Measurements from ENCODE around the gene MDM2. TPM values are rescaled to one million over a fixed set of nuclear protein-coding genes. Genes with fewer than 3 reads are reported as not detected.

MDM2 gene
- polyA plus RNA-seq, 3 donors: 16.2 to 39.9 (median 27.6) TPM

DNA sequence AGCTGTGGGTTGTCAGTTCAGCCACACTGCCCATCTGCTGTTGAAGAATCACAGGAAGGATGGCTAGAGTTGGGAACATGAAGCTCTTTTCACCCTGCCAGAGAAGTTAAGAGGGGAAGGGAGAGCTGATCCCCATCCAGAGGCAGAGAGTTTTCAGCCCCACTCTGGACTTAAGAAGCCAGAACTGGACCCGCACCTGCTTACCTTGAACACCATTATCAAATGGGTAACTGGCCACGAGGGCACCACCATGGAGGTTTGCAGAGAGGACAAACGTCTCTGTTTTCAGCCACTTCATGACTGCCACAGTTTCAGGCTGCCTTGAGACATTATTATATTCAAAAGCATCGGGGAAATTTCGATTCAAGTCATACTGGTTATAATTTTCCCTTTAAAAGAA lies 62.0 kb downstream of the MDM2 start:
- H3K9me3 Mint-ChIP-seq: peaks cover 0 to 3% (median 0%) of the 10 kb centered on the region in 7 donors
- TF ChIP-seq, protein P1, sequence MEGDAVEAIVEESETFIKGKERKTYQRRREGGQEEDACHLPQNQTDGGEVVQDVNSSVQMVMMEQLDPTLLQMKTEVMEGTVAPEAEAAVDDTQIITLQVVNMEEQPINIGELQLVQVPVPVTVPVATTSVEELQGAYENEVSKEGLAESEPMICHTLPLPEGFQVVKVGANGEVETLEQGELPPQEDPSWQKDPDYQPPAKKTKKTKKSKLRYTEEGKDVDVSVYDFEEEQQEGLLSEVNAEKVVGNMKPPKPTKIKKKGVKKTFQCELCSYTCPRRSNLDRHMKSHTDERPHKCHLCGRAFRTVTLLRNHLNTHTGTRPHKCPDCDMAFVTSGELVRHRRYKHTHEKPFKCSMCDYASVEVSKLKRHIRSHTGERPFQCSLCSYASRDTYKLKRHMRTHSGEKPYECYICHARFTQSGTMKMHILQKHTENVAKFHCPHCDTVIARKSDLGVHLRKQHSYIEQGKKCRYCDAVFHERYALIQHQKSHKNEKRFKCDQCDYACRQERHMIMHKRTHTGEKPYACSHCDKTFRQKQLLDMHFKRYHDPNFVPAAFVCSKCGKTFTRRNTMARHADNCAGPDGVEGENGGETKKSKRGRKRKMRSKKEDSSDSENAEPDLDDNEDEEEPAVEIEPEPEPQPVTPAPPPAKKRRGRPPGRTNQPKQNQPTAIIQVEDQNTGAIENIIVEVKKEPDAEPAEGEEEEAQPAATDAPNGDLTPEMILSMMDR (IDR thresholded peaks at IDR 0.05): no peak

DNA sequence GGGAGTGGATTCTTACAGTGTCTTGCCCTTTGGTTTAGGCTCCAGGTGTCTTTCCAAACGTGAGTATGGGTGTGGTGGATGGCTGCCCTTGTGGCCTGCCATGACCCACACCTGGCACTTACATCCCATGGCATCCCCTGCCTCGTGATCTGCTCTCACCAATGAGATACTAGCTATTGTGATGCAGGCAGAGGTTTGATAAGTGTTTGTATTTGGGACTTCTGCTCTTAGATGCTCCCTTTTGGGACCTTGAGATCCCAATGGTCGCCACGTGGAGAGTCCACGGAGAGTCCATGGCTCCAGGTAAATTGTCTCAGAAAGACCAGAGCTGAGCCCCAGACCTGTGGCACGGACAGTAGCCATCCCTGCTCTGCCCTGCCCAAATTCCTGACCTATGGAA lies 62.5 kb downstream of the MDM2 start:
- Mint-ChIP-seq H3K27me3 (ENCODE audit: low read depth in 3 of 3) (no peaks in the 10 kb centered on the region), H3K36me3 (peaks cover 43 to 67% of the 10 kb centered on the region in 2 donors), H3K4me1 (peaks cover 4% of the 10 kb centered on the region), H3K9me3 (peaks cover 0 to 3% (median 0%) of the 10 kb centered on the region in 7 donors), H3K4me3 (no peak overlapping the region), H3K27ac (no peak overlapping the region)
- no peak overlapping the region for H3K9ac ChIP-seq (ENCODE audit: insufficient read depth, low read length, poor library complexity, severe bottlenecking)
- H3K27ac ChIP-seq (ENCODE audit: low read depth in 1 of 2, low read length in 2 of 2): no peak overlapping the region
- H3K9me3 ChIP-seq (replicated peaks in 1 of 2; ENCODE audit: control insufficient read depth in 1 of 2, insufficient read depth in 1 of 2, low read length in 2 of 2): no peaks in the 10 kb centered on the region
- no peaks in the 10 kb centered on the region for H3K79me2 ChIP-seq (ENCODE audit: insufficient read depth, low read length)
- H3K27me3 ChIP-seq (ENCODE audit: control insufficient read depth in 2 of 2, insufficient read depth in 2 of 2, low read length in 2 of 2): no peaks in the 10 kb centered on the region
- H3K4me3 ChIP-seq (replicated peaks in 1 of 3; ENCODE audit: low read depth in 2 of 3, low read length in 3 of 3): no peak overlapping the region
- no peak overlapping the region for H2AFZ ChIP-seq (ENCODE audit: insufficient read depth, low read depth, low read length, poor library complexity, severe bottlenecking)
- H3K36me3 ChIP-seq (replicated peaks in 1 of 2; ENCODE audit: control insufficient read depth in 1 of 2, insufficient read depth in 2 of 2, low read length in 2 of 2): peaks cover 36 to 64% of the 10 kb centered on the region in 2 donors
- TF ChIP-seq, protein P1 (IDR thresholded peaks at IDR 0.05): no peak
- 100% methylated on average over 3 of the region's 6 CpGs for WGBS (ENCODE audit: insufficient coverage)
- intact Hi-C loops (cut with micrococcal nuclease): no loop called here
- no peaks in the 10 kb centered on the region for H4K20me1 ChIP-seq (ENCODE audit: insufficient read depth, low read length)
- no peak overlapping the region for H3K4me2 ChIP-seq (replicated peaks; ENCODE audit: extremely low read depth, low read length, poor library complexity, severe bottlenecking)
- H3K4me1 ChIP-seq (ENCODE audit: control insufficient read depth in 1 of 2, insufficient read depth in 2 of 2, low read length in 2 of 2): no peaks in the 10 kb centered on the region
- no peak for DNase-seq

More for the DNA sequence above, 62.0 kb downstream of the MDM2 start:
- Mint-ChIP-seq H3K4me1 (peaks cover 4% of the 10 kb centered on the region), H3K36me3 (peaks cover 47 to 68% of the 10 kb centered on the region in 2 donors), H3K4me3 (no peak overlapping the region), H3K27me3 (ENCODE audit: low read depth in 3 of 3) (no peaks in the 10 kb centered on the region), H3K27ac (peak overlapping the region in 1 of 7 donors; percentile 23)
- Histone ChIP-seq H2AFZ (ENCODE audit: insufficient read depth, low read depth, low read length, poor library complexity, severe bottlenecking) (no peak overlapping the region), H3K27me3 (ENCODE audit: control insufficient read depth in 2 of 2, insufficient read depth in 2 of 2, low read length in 2 of 2) (no peaks in the 10 kb centered on the region), H3K4me3 (replicated peaks in 1 of 3; ENCODE audit: low read depth in 2 of 3, low read length in 3 of 3) (no peak overlapping the region), H3K9ac (ENCODE audit: insufficient read depth, low read length, poor library complexity, severe bottlenecking) (no peak overlapping the region), H3K79me2 (ENCODE audit: insufficient read depth, low read length) (no peaks in the 10 kb centered on the region), H3K36me3 (replicated peaks in 1 of 2; ENCODE audit: control insufficient read depth in 1 of 2, insufficient read depth in 2 of 2, low read length in 2 of 2) (peaks cover 36 to 68% of the 10 kb centered on the region in 2 donors), H3K9me3 (replicated peaks in 1 of 2; ENCODE audit: control insufficient read depth in 1 of 2, insufficient read depth in 1 of 2, low read length in 2 of 2) (no peaks in the 10 kb centered on the region), H3K4me2 (replicated peaks; ENCODE audit: extremely low read depth, low read length, poor library complexity, severe bottlenecking) (no peak overlapping the region), H4K20me1 (ENCODE audit: insufficient read depth, low read length) (no peaks in the 10 kb centered on the region), H3K4me1 (ENCODE audit: control insufficient read depth in 1 of 2, insufficient read depth in 2 of 2, low read length in 2 of 2) (no peaks in the 10 kb centered on the region), H3K27ac (ENCODE audit: low read depth in 1 of 2, low read length in 2 of 2) (no peak overlapping the region)
- intact Hi-C loops (cut with micrococcal nuclease): no loop called here
- no peak for DNase-seq
- 100% methylated on average over 5 of the region's 5 CpGs for WGBS (ENCODE audit: insufficient coverage)
